Daoy (cell line): ENCODE data around the gene ZNF529. TPM values are rescaled to one million over a fixed set of nuclear protein-coding genes. Genes with fewer than 3 reads are reported as not detected.
"Not testable (repeated sequence)": the region's sequence is repeated elsewhere in the genome, so short reads cannot be mapped to it uniquely, and the experiment has no call there.

Source experiments
- DNase-seq: peaks from one replicate; pipeline ENCODE4 v3.0.0-alpha.2; 2015; ENCODE audit warnings: low read depth
- total RNA-seq: library from RNA; depleted of rRNA; stranded (reverse); fragments of >200 nt; shearing (Covaris generic); gene quantifications from 2 replicates; pipeline ENCODE4 v1.2.3, GENCODE V29; 2014; rRNA removed

The ZNF529 gene
- total RNA-seq: 9.8 and 21.3 TPM in 2 replicates

GRCh38 chr19:36573020-36573894 lies at the start of gene ZNF529:
ZNF529 (minus strand) TSS chr19:36573292; CDS start chr19:36572346, 946 bp downstream.
- DNase-seq: peak; percentile 91

GRCh38 chr19:36605877-36606478 lies 32.9 kb upstream of the ZNF529 start:
- no peak for DNase-seq

- peak; percentile 85 for DNase-seq
Measured at GRCh38 chr19:36605101-36605876, 32.2 kb upstream of the ZNF529 start, which contains the start of gene ZNF382. ZNF382 (plus strand) TSS chr19:36605313; CDS start chr19:36609915, 4,602 bp downstream.

GRCh38 chr19:36604656-36605100 lies 31.6 kb upstream of the ZNF529 start:
- peak; percentile 77 for DNase-seq

- not testable (repeated sequence) for DNase-seq
Measured at GRCh38 chr19:36602681-36603080, 29.6 kb upstream of the ZNF529 start.

- no peak for DNase-seq
Measured at GRCh38 chr19:36579255-36579654, 6.2 kb upstream of the ZNF529 start.

- DNase-seq: peak; percentile 17
Measured at GRCh38 chr19:36577271-36577996, 4.3 kb upstream of the ZNF529 start.

GRCh38 chr19:36574741-36575140 lies 1.6 kb upstream of the ZNF529 start:
- DNase-seq: no peak

GRCh38 chr19:36573895-36574720 lies 1.0 kb upstream of the ZNF529 start:
- DNase-seq: no peak

- DNase-seq: no peak
Measured at GRCh38 chr19:36572593-36573019, 486 bp downstream of the ZNF529 start.

- no peak for DNase-seq
Measured at GRCh38 chr19:36564391-36564790, 8.7 kb downstream of the ZNF529 start.

- DNase-seq: no peak
Measured at GRCh38 chr19:36547001-36547732, 25.9 kb downstream of the ZNF529 start.

GRCh38 chr19:36528921-36529518 lies 44.1 kb downstream of the ZNF529 start:
- peak; percentile 5 for DNase-seq

- DNase-seq: peak; percentile 97
Measured at GRCh38 chr19:36528194-36528920, 44.7 kb downstream of the ZNF529 start, which contains the start of gene ZNF260. ZNF260 (minus strand) TSS chr19:36528271; CDS start chr19:36515238, 13,033 bp downstream.

GRCh38 chr19:36527873-36528193 lies 45.3 kb downstream of the ZNF529 start:
- no peak for DNase-seq

GRCh38 chr19:36527341-36527740 lies 45.8 kb downstream of the ZNF529 start:
- no peak for DNase-seq

- no peak for DNase-seq
Measured at GRCh38 chr19:36526581-36526980, 46.5 kb downstream of the ZNF529 start.

GRCh38 chr19:36524617-36525016 lies 48.5 kb downstream of the ZNF529 start:
- no peak for DNase-seq
